Suppressor macrophage treated with lipopolysaccharide for 1 hour (primary cell): Measurements from ENCODE around the gene PTX4.

ENCODE experiments used
- DNase-seq, 3 donors: peaks; one replicate each; pipeline ENCODE4 v3.0.0-alpha.2; 2020 to 2022

PTX4 gene

GRCh38 chr16:1458336-1458976 is 30.3 kb downstream of the PTX4 start:
- DNase-seq: peak; percentile 72 to 82 (median 74)

- no peak for DNase-seq
Observed at GRCh38 chr16:1457489-1458245, 31.1 kb downstream of the PTX4 start.

- DNase-seq: no peak
Observed at GRCh38 chr16:1456951-1457350, 31.8 kb downstream of the PTX4 start.

GRCh38 chr16:1455190-1456171 is 33.3 kb downstream of the PTX4 start:
- no peak for DNase-seq

GRCh38 chr16:1454561-1454960 is 34.2 kb downstream of the PTX4 start:
- DNase-seq: no peak

- DNase-seq: no peak
Observed at GRCh38 chr16:1453316-1453715, 35.4 kb downstream of the PTX4 start.

- DNase-seq: no peak
Observed at GRCh38 chr16:1452530-1452929, 36.2 kb downstream of the PTX4 start.

GRCh38 chr16:1451702-1452392 is 36.9 kb downstream of the PTX4 start:
- no peak for DNase-seq

- DNase-seq: no peak
Observed at GRCh38 chr16:1450841-1451240, 37.9 kb downstream of the PTX4 start.

GRCh38 chr16:1450218-1450617 is 38.5 kb downstream of the PTX4 start:
- DNase-seq: no peak

GRCh38 chr16:1449201-1449788 is 39.4 kb downstream of the PTX4 start:
- DNase-seq: no peak

- no peak for DNase-seq
Observed at GRCh38 chr16:1448536-1449116, 40.1 kb downstream of the PTX4 start.

- DNase-seq: no peak
Observed at GRCh38 chr16:1447965-1448364, 40.8 kb downstream of the PTX4 start.

GRCh38 chr16:1446296-1447080 is 42.3 kb downstream of the PTX4 start:
- no peak for DNase-seq

- no peak for DNase-seq
Observed at GRCh38 chr16:1445518-1446203, 43.1 kb downstream of the PTX4 start.

GRCh38 chr16:1444730-1445517 is 43.8 kb downstream of the PTX4 start:
- DNase-seq: no peak

GRCh38 chr16:1443980-1444729 is 44.6 kb downstream of the PTX4 start, which contains the start of gene CCDC154:
Gene CCDC154, minus strand, starts transcription at chr16:1444556. Its CDS starts 234 bp downstream, at chr16:1444322.
- no peak for DNase-seq

- DNase-seq: no peak
Observed at GRCh38 chr16:1443403-1443973, 45.3 kb downstream of the PTX4 start.
